T-cell (primary cell): Measurements from ENCODE around the gene KRI1. TPM values are rescaled to one million over a fixed set of nuclear protein-coding genes. Genes with fewer than 3 reads are reported as not detected.
"Not testable (repeated sequence)": the region's sequence is repeated elsewhere in the genome, so short reads cannot be mapped to it uniquely, and the experiment has no call there.

Experiments used
- ATAC-seq, 4 experiments: fragments of 200-7000 bp in 3 of 4; fragments of 150-1000 bp in 1 of 4; cut with Tn5 transposase; replicated peaks in 1 of 4; 1 replicate in 3 of 4; 2 replicates in 1 of 4; pipeline ENCODE4 v1.10.0; 2021; ENCODE audit warnings: moderate library complexity in 3 of 4, mild to moderate bottlenecking in 2 of 4, moderate number of reproducible peaks in 1 of 4
- CTCF ChIA-PET, 2 donors: fragments of 300-600 bp; sonication (Branson Sonifier 250); formaldehyde crosslinking; loops; one replicate each; lab custom pipeline; 2022; ENCODE audit warnings: antibody characterized with exemption in 2 of 2; lab: Charles Lee
- POLR2A ChIA-PET, 2 donors: fragments of 300-600 bp; sonication (Branson Sonifier 250); formaldehyde crosslinking; loops; one replicate each; lab custom pipeline; 2022; ENCODE audit warnings: antibody characterized with exemption in 2 of 2; lab: Charles Lee
- DNase-seq, 35 experiments: peaks; one replicate each; pipeline versions ENCODE4 v3.0.0 to v3.0.0-alpha.2; 2013 to 2023
- H3K27ac ChIP-seq: one replicate; pipeline ENCODE4 v1.5.1; 2013; ENCODE audit warnings: low read length
- H3K27me3 ChIP-seq, 2 experiments: replicated peaks in 1 of 2; 1 replicate in 1 of 2; 2 replicates in 1 of 2; pipeline versions ENCODE4 v1.6.1 to v1.7.0; 2013; ENCODE audit warnings: low read length in 1 of 2, mixed read lengths in 1 of 2; ENCODE audit not compliant: control insufficient read depth in 2 of 2, insufficient read depth in 2 of 2; ENCODE audit errors: extremely low read depth in 1 of 2
- H3K36me3 ChIP-seq, 2 donors: 1 replicate in 1 of 2; 2 replicates in 1 of 2; pipeline versions ENCODE4 v1.6.1 to v1.7.0; 2013; ENCODE audit warnings: low read length in 1 of 2; ENCODE audit not compliant: control insufficient read depth in 2 of 2, insufficient read depth in 1 of 2; ENCODE audit errors: extremely low read depth in 1 of 2
- H3K4me1 ChIP-seq, 2 experiments: 1 replicate in 1 of 2; 2 replicates in 1 of 2; pipeline versions ENCODE4 v1.6.1 to v1.7.0; 2013; ENCODE audit warnings: low read length in 2 of 2, mixed read lengths in 1 of 2; ENCODE audit not compliant: insufficient read depth in 2 of 2, control insufficient read depth in 1 of 2; ENCODE audit errors: extremely low read depth in 1 of 2
- H3K4me3 ChIP-seq, 2 donors: 1 replicate in 1 of 2; 2 replicates in 1 of 2; pipeline versions ENCODE4 v1.5.1 to v1.7.0; 2013; ENCODE audit warnings: mild to moderate bottlenecking in 2 of 2, low read length in 1 of 2, moderate library complexity in 1 of 2; ENCODE audit not compliant: control insufficient read depth in 1 of 2; ENCODE audit errors: extremely low read depth in 1 of 2
- H3K9me3 ChIP-seq: 2 replicates; pipeline ENCODE4 v1.7.0; 2013
- H3K27ac Mint-ChIP-seq, 2 donors: one replicate each; pipeline ENCODE4 v1.8.0; 2020 to 2021; ENCODE audit warnings: mild to moderate bottlenecking in 2 of 2, mixed read lengths in 2 of 2
- H3K27me3 Mint-ChIP-seq, 2 donors: one replicate each; pipeline ENCODE4 v1.8.0; 2021 to 2022; ENCODE audit warnings: mixed read lengths in 2 of 2
- H3K36me3 Mint-ChIP-seq: one replicate; pipeline ENCODE4 v1.8.0; 2021; ENCODE audit warnings: mixed read lengths
- H3K4me1 Mint-ChIP-seq, 3 donors: one replicate each; pipeline ENCODE4 v1.8.0; 2020 to 2022; ENCODE audit warnings: mixed read lengths in 3 of 3, mild to moderate bottlenecking in 1 of 3
- H3K4me3 Mint-ChIP-seq, 3 donors: one replicate each; pipeline ENCODE4 v1.8.0; 2020 to 2022; ENCODE audit warnings: mild to moderate bottlenecking in 3 of 3, mixed read lengths in 3 of 3, moderate library complexity in 3 of 3
- H3K9me3 Mint-ChIP-seq, 3 donors: one replicate each; pipeline ENCODE4 v1.8.0; 2020 to 2022; ENCODE audit warnings: mixed read lengths in 3 of 3
- WGBS: methylation state at CpG from one replicate; pipeline ENCODE4 v1.1.5; 2013; ENCODE audit warnings: missing lambda C conversion rate; ENCODE audit not compliant: insufficient coverage; 5-methylcytosine and 5-hydroxymethylcytosine counted together
- total RNA-seq, 35 experiments: library from RNA in 6 of 35; stranded (reverse) in 6 of 35; fragments of 120-200 nt in 1 of 35; gene quantifications; one replicate each; pipeline versions ENCODE4 v1.2.1 to v1.2.4 and lab custom pipeline; 2013 to 2026

The KRI1 gene
- total RNA-seq, 5 donors from 2014 or later (not counting 1 experiment from before 2014, with no cell fraction given), result 50.9 to 94.8 (median 79.1) TPM

GRCh38 chr19:10537668-10538067 lies 28.1 kb downstream of the KRI1 start:
- no peaks in the 10 kb centered on the region for H3K36me3 Mint-ChIP-seq
- Histone ChIP-seq H3K27ac (no peak overlapping the region), H3K27me3 (peaks cover 0 to 39% of the 10 kb centered on the region in 2 experiments), H3K9me3 (no peaks in the 10 kb centered on the region), H3K36me3 (no peaks in the 10 kb centered on the region), H3K4me3 (no peak overlapping the region), H3K4me1 (no peaks in the 10 kb centered on the region)
- ChIA-PET CTCF (interaction anchor here (0.6 to 0.7 kb wide), 4 partner anchors 10 to 1131 kb away, joined by 3 to 4 read pairs (median 3); no protein-coding TSS in a partner anchor), POLR2A (interaction anchor here (0.6 kb wide), 2 partner anchors 21 to 28 kb away, joined by 4 to 5 read pairs; partner anchors contain the start of gene KRI1 (in 1 of the 2))
- no peak overlapping the region for H3K27ac Mint-ChIP-seq
- peaks cover 15 to 32% of the 10 kb centered on the region in 2 donors for H3K27me3 Mint-ChIP-seq
- H3K4me1 Mint-ChIP-seq, result no peaks in the 10 kb centered on the region
- DNase-seq (no peak), ATAC-seq (no peak)
- no peaks in the 10 kb centered on the region for H3K9me3 Mint-ChIP-seq
- H3K4me3 Mint-ChIP-seq, result no peak overlapping the region
- 86% methylated on average over 5 of the region's 11 CpGs for WGBS

- ATAC-seq (no peak), DNase-seq (no peak)
- Mint-ChIP-seq H3K4me1 (no peaks in the 10 kb centered on the region), H3K9me3 (no peaks in the 10 kb centered on the region), H3K27ac (no peak overlapping the region), H3K4me3 (no peak overlapping the region), H3K36me3 (no peaks in the 10 kb centered on the region), H3K27me3 (peaks cover 15 to 32% of the 10 kb centered on the region in 2 donors)
- Histone ChIP-seq H3K4me3 (no peak overlapping the region), H3K4me1 (no peaks in the 10 kb centered on the region), H3K9me3 (no peaks in the 10 kb centered on the region), H3K36me3 (no peaks in the 10 kb centered on the region), H3K27me3 (peaks cover 0 to 34% of the 10 kb centered on the region in 2 experiments), H3K27ac (no peak overlapping the region)
- 80% methylated on average over 4 of the region's 6 CpGs for WGBS
- POLR2A ChIA-PET, result interaction anchor here in 1 of 2 donors (0.6 kb wide), 1 partner anchor 25 kb away, joined by 3 read pairs; no protein-coding TSS in a partner anchor
- CTCF ChIA-PET, result no interaction called here
Measured at GRCh38 chr19:10535613-10536012, 30.2 kb downstream of the KRI1 start.

GRCh38 chr19:10533646-10534386 lies 32.0 kb downstream of the KRI1 start:
- Mint-ChIP-seq H3K27me3 (peaks cover 7 to 21% of the 10 kb centered on the region in 2 donors), H3K4me1 (no peaks in the 10 kb centered on the region), H3K36me3 (no peaks in the 10 kb centered on the region), H3K4me3 (no peak overlapping the region), H3K27ac (no peak overlapping the region), H3K9me3 (no peaks in the 10 kb centered on the region)
- H3K4me1 ChIP-seq, result no peaks in the 10 kb centered on the region
- no peak overlapping the region for H3K4me3 ChIP-seq
- no peaks in the 10 kb centered on the region for H3K9me3 ChIP-seq
- no peak for ATAC-seq
- ChIA-PET POLR2A (no interaction called here), CTCF (interaction anchor here (0.6 kb wide), 3 partner anchors 41 to 752 kb away, joined by 3 to 7 read pairs (median 3); no protein-coding TSS in a partner anchor)
- peaks cover 0 to 24% of the 10 kb centered on the region in 2 experiments for H3K27me3 ChIP-seq
- no peak overlapping the region for H3K27ac ChIP-seq
- WGBS, result 100% methylated on average over 5 of the region's 10 CpGs
- DNase-seq, result no peak
- no peaks in the 10 kb centered on the region for H3K36me3 ChIP-seq

GRCh38 chr19:10532457-10532856 lies 33.4 kb downstream of the KRI1 start:
- no peaks in the 10 kb centered on the region for H3K36me3 ChIP-seq
- ATAC-seq (no peak), DNase-seq (no peak)
- no peaks in the 10 kb centered on the region for H3K36me3 Mint-ChIP-seq
- peaks cover 4 to 12% of the 10 kb centered on the region in 2 donors for H3K27me3 Mint-ChIP-seq
- H3K4me1 ChIP-seq, result no peaks in the 10 kb centered on the region
- no peak overlapping the region for H3K27ac Mint-ChIP-seq
- H3K4me1 Mint-ChIP-seq, result no peaks in the 10 kb centered on the region
- H3K9me3 ChIP-seq, result no peaks in the 10 kb centered on the region
- H3K9me3 Mint-ChIP-seq, result no peaks in the 10 kb centered on the region
- CTCF ChIA-PET, result interaction anchor here (0.6 to 0.9 kb wide), 4 partner anchors 17 to 156 kb away, joined by 3 to 11 read pairs (median 6); no protein-coding TSS in a partner anchor
- no peak overlapping the region for H3K4me3 Mint-ChIP-seq
- no peak overlapping the region for H3K27ac ChIP-seq
- POLR2A ChIA-PET, result no interaction called here
- H3K27me3 ChIP-seq, result peaks cover 0 to 13% of the 10 kb centered on the region in 2 experiments
- no peak overlapping the region for H3K4me3 ChIP-seq
- WGBS, result no CpG with 5 or more reads among the region's 1 CpG

- H3K4me1 Mint-ChIP-seq, ATAC-seq, POLR2A ChIA-PET, DNase-seq, H3K27ac ChIP-seq, H3K36me3 Mint-ChIP-seq, H3K9me3 Mint-ChIP-seq, H3K9me3 ChIP-seq, H3K27me3 Mint-ChIP-seq, H3K4me3 Mint-ChIP-seq, CTCF ChIA-PET, H3K27ac Mint-ChIP-seq, H3K4me3 ChIP-seq, H3K27me3 ChIP-seq, H3K36me3 ChIP-seq: not testable (repeated sequence)
- peaks cover 0 to 27% of the 10 kb centered on the region in 2 experiments for H3K4me1 ChIP-seq
- no CpG with 5 or more reads among the region's 8 CpGs for WGBS
Measured at GRCh38 chr19:10526887-10527286, 38.9 kb downstream of the KRI1 start.

- WGBS, result 94% methylated on average over 5 of the region's 7 CpGs
- no peak for ATAC-seq
- H3K4me3 ChIP-seq, result no peak overlapping the region
- ChIA-PET CTCF (interaction anchor here (0.6 kb wide), 2 partner anchors 35 to 36 kb away, joined by 4 to 9 read pairs; no protein-coding TSS in a partner anchor), POLR2A (no interaction called here)
- H3K27ac ChIP-seq, result no peak overlapping the region
- peaks cover 0 to 9% of the 10 kb centered on the region in 2 experiments for H3K27me3 ChIP-seq
- no peaks in the 10 kb centered on the region for H3K9me3 Mint-ChIP-seq
- DNase-seq, result no peak
- no peak overlapping the region for H3K27ac Mint-ChIP-seq
- peaks cover 0 to 2% (median 0%) of the 10 kb centered on the region in 3 donors for H3K4me1 Mint-ChIP-seq
- peaks cover 0 to 39% of the 10 kb centered on the region in 2 experiments for H3K4me1 ChIP-seq
- no peaks in the 10 kb centered on the region for H3K36me3 ChIP-seq
- H3K36me3 Mint-ChIP-seq, result no peaks in the 10 kb centered on the region
- H3K4me3 Mint-ChIP-seq, result no peak overlapping the region
- no peaks in the 10 kb centered on the region for H3K9me3 ChIP-seq
- H3K27me3 Mint-ChIP-seq, result no peaks in the 10 kb centered on the region
Measured at GRCh38 chr19:10525636-10526035, 40.2 kb downstream of the KRI1 start.
